Endodermal cell (in vitro differentiated cells): ENCODE data around the gene ZACN. TPM values are rescaled to one million over a fixed set of nuclear protein-coding genes. Genes with fewer than 3 reads are reported as not detected.

Source experiments
- DNase-seq: peaks from one replicate; pipeline ENCODE4 v3.0.0-alpha.2; 2017
- H3K27ac ChIP-seq: 2 replicates; pipeline ENCODE4 v1.5.1; 2013; ENCODE audit warnings: mild to moderate bottlenecking, low read depth, low read length, moderate library complexity
- H3K27me3 ChIP-seq: 2 replicates; pipeline ENCODE4 v1.6.1; 2013; ENCODE audit warnings: mild to moderate bottlenecking, low read length, moderate library complexity; ENCODE audit not compliant: insufficient read depth, control insufficient read depth, poor library complexity, severe bottlenecking
- H3K36me3 ChIP-seq: 2 replicates; pipeline ENCODE4 v1.7.0; 2013; ENCODE audit warnings: mild to moderate bottlenecking, low read length, moderate library complexity; ENCODE audit not compliant: control insufficient read depth, insufficient read depth
- H3K4me1 ChIP-seq: one replicate; pipeline ENCODE4 v1.7.0; 2013; ENCODE audit warnings: low read length; ENCODE audit not compliant: control insufficient read depth, insufficient read depth
- H3K4me3 ChIP-seq: 2 replicates; pipeline ENCODE4 v1.5.1; 2013; ENCODE audit warnings: mild to moderate bottlenecking, low read length, moderate library complexity
- H3K9ac ChIP-seq: 2 replicates; pipeline ENCODE4 v1.6.1; 2013; ENCODE audit warnings: mild to moderate bottlenecking, low read length, moderate library complexity; ENCODE audit not compliant: poor library complexity, severe bottlenecking; ENCODE audit errors: extremely low read depth
- H3K9me3 ChIP-seq: 2 replicates; pipeline ENCODE4 v1.6.1; 2013; ENCODE audit warnings: mild to moderate bottlenecking, low read length, moderate library complexity; ENCODE audit not compliant: control insufficient read depth
- H3K27ac Mint-ChIP-seq: 2 replicates; pipeline ENCODE4 v1.8.0; 2020; ENCODE audit warnings: mixed read lengths
- H3K27me3 Mint-ChIP-seq: 2 replicates; pipeline ENCODE4 v1.8.0; 2021; ENCODE audit warnings: mild to moderate bottlenecking, mixed read lengths; ENCODE audit not compliant: insufficient read depth
- H3K36me3 Mint-ChIP-seq: 2 replicates; pipeline ENCODE4 v1.8.0; 2020; ENCODE audit warnings: low read depth, mixed read lengths
- H3K4me1 Mint-ChIP-seq: 2 replicates; pipeline ENCODE4 v1.8.0; 2020; ENCODE audit warnings: mixed read lengths
- H3K4me3 Mint-ChIP-seq: 2 replicates; pipeline ENCODE4 v1.8.0; 2020; ENCODE audit warnings: mild to moderate bottlenecking, moderate library complexity, mixed read lengths
- H3K9me3 Mint-ChIP-seq: 2 replicates; pipeline ENCODE4 v1.8.0; 2020; ENCODE audit warnings: mild to moderate bottlenecking, mixed read lengths
- CTCF ChIP-seq: fragments of 200-600 bp; sonication (generic); conservative IDR thresholded peaks from 2 replicates; pipeline ENCODE4 v1.5.0; 2021; ENCODE audit warnings: antibody characterized with exemption, mild to moderate bottlenecking
- WGBS, 2 experiments: methylation state at CpG; one replicate each; pipeline versions ENCODE4 v1.1.5 to v1.1.7; 2013; ENCODE audit warnings: missing lambda C conversion rate in 2 of 2, mixed read lengths in 1 of 2; ENCODE audit not compliant: insufficient coverage in 1 of 2, insufficient read length in 1 of 2; 5-methylcytosine and 5-hydroxymethylcytosine counted together
- total RNA-seq, 2 donors: library from RNA; stranded (reverse); fragmentation: NEBNext Ultra II Directional in 1 of 2; extraction: Animal tissue kit (Norgen Biotek cat#: 25700) in 1 of 2; gene quantifications; 2 replicates in 1 of 2; 3 replicates in 1 of 2; pipeline ENCODE4 v1.2.1, GENCODE V29; 2021

ZACN gene
- total RNA-seq, 2 donors from 2014 or later: 0.09 TPM; not detected in 1

DNA sequence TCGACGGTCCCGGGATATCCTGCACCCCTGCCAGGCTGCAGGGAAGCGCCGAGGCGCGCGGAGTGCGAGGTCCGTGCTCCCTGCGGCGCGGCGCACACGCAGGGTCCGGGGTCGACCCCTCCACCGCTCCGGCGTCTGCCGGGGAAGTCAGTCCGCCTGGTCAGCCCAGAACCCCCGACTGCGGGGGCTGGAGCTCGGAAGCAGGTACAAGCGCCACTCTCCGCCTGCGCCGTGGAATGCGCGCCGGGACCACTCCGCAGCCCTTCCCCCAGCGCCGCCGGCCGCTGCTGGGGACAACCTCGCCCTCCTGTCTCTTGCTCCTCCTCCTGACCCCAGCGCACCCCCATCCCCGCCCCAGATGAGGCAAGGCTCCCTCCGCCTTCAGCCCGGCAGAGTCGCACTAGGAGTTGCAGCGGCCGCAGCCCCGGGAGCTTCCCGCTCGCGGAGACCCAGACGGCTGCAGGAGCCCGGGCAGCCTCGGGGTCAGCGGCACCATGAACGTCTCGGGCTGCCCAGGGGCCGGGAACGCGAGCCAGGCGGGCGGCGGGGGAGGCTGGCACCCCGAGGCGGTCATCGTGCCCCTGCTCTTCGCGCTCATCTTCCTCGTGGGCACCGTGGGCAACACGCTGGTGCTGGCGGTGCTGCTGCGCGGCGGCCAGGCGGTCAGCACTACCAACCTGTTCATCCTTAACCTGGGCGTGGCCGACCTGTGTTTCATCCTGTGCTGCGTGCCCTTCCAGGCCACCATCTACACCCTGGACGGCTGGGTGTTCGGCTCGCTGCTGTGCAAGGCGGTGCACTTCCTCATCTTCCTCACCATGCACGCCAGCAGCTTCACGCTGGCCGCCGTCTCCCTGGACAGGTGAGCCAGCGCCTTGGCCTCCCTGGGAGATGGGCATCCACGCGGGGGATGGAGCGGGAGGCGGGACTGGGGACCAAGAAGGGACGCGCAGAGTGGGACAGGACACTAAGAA, 4.3 kb upstream of the ZACN start, which contains the start of gene GALR2:
TSS of gene GALR2 (plus strand) at position 392 of the 974 bp plus-strand sequence. CDS start at position 495, 103 bp downstream.
- peaks cover 4% of the 10 kb centered on the region for H3K36me3 Mint-ChIP-seq
- peak; percentile 87 for DNase-seq
- Histone ChIP-seq H3K27me3 (peaks cover 65% of the 10 kb centered on the region), H3K36me3 (no peaks in the 10 kb centered on the region), H3K9ac (no peak within 1 kb of the TSS), H3K4me3 (peak within 1 kb of the TSS; percentile 40), H3K27ac (no peak within 1 kb of the TSS), H3K9me3 (no peaks in the 10 kb centered on the region), H3K4me1 (peaks cover 7% of the 10 kb centered on the region)
- TF ChIP-seq CTCF: no peak
- H3K9me3 Mint-ChIP-seq: no peaks in the 10 kb centered on the region
- peak within 1 kb of the TSS; percentile 52 for H3K4me3 Mint-ChIP-seq
- 5% methylated on average over 8 to 92 of the region's 92 CpGs for WGBS, 2 experiments
- H3K4me1 Mint-ChIP-seq: peaks cover 25% of the 10 kb centered on the region
- no peak within 1 kb of the TSS for H3K27ac Mint-ChIP-seq
- H3K27me3 Mint-ChIP-seq: peaks cover 68% of the 10 kb centered on the region

DNA sequence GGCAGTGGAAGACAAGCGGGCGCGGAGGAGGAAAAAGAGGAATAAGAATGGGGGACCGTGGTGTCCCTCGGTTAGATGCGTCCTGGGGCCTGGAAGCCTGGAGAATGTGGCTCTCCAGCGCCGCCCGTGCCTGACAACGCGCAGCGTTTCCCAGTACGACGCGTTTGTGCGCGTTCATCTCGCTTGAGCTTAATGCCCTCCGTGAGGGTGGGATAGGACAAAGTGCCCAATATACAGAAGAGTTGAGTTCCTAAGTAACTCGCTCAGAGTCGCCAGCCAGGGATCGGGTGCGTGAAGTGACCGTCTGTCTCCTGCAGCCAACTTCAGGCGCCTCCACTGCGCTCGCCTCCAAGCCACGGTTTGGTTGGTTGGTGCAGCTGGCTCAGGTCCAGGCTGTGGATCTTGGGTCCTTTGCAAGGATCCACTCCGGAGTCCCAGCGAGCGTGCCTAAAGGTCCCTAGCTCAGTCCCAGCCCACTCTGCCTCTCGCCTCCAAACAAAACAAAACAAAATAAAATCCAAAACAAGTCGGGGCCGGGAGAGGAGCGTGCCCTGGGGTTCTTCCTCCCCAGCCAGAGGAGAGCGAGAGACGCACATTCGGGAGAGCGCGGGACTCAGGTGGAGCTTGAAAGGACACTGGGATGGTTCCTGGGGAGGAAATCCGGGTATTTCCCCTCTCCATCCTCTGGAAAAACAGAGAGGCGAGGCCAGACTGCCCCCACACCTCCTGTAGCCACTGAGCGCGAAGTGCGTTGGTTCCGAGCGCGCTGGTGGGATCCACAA, 3.4 kb upstream of the ZACN start:
- peaks cover 16% of the 10 kb centered on the region for H3K4me1 ChIP-seq
- peak; percentile 68 for TF ChIP-seq CTCF
- H3K27me3 ChIP-seq: peaks cover 68% of the 10 kb centered on the region
- peaks cover 71% of the 10 kb centered on the region for H3K27me3 Mint-ChIP-seq
- no peak overlapping the region for H3K9ac ChIP-seq
- H3K27ac Mint-ChIP-seq: no peak overlapping the region
- no peaks in the 10 kb centered on the region for H3K36me3 Mint-ChIP-seq
- no peaks in the 10 kb centered on the region for H3K9me3 Mint-ChIP-seq
- peak; percentile 90 for DNase-seq
- H3K4me3 Mint-ChIP-seq: peak overlapping the region; percentile 52
- H3K9me3 ChIP-seq: no peaks in the 10 kb centered on the region
- no peak overlapping the region for H3K27ac ChIP-seq
- peaks cover 28% of the 10 kb centered on the region for H3K4me1 Mint-ChIP-seq
- 4 to 6% methylated on average over 27 to 47 of the region's 48 CpGs for WGBS, 2 experiments
- peak overlapping the region; percentile 9 for H3K4me3 ChIP-seq
- H3K36me3 ChIP-seq: no peaks in the 10 kb centered on the region

DNA sequence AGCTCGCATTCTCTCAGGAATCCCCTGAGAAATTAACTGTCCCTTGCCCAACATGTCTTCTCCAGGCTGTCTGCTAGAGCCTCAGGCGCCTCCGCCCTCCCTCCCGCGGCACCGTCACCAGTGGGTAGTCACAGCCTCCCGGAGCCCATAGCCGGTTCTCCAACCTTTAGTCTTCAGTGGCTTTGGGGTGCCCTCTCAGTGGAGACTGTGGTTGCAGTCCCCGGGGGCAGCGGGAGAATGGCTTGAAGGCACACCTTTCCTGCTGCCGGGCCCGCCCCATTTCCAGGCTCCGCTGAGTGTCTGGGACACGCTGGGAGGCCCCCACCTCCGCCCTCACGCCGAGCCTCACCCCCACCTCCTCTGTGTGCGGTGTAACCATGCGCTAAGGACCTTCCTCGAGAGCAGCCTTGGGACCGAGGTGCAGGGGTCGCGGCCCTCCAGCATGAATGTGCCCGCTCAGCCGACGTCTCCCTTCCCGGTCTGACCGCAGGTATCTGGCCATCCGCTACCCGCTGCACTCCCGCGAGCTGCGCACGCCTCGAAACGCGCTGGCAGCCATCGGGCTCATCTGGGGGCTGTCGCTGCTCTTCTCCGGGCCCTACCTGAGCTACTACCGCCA, 2.7 kb upstream of the ZACN start:
- H3K4me3 Mint-ChIP-seq: peak overlapping the region; percentile 46
- Histone ChIP-seq H3K27me3 (peaks cover 68% of the 10 kb centered on the region), H3K36me3 (no peaks in the 10 kb centered on the region), H3K4me3 (peak overlapping the region; percentile 35), H3K9me3 (no peaks in the 10 kb centered on the region), H3K4me1 (peaks cover 15% of the 10 kb centered on the region), H3K27ac (no peak overlapping the region), H3K9ac (no peak overlapping the region)
- H3K27me3 Mint-ChIP-seq: peaks cover 71% of the 10 kb centered on the region
- TF ChIP-seq CTCF: no peak
- peaks cover 28% of the 10 kb centered on the region for H3K4me1 Mint-ChIP-seq
- H3K27ac Mint-ChIP-seq: no peak overlapping the region
- H3K36me3 Mint-ChIP-seq: no peaks in the 10 kb centered on the region
- peak; percentile 79 for DNase-seq
- WGBS, 2 experiments: 6 to 7% methylated on average over 29 to 41 of the region's 41 CpGs
- H3K9me3 Mint-ChIP-seq: no peaks in the 10 kb centered on the region
